ENCODE measurements around the gene NUFIP1.
A peak's percentile ranks its signal among the peaks of the same experiment; 100 is the strongest.

The NUFIP1 gene

GRCh38 chr13:45003417-45003816 is 14.1 kb upstream of the NUFIP1 start:
- TF ChIP-seq CTCF (IDR thresholded peaks at IDR 0.05; ENCODE audit: insufficient read depth, low read length, poor library complexity, severe bottlenecking), result no peak
- Histone ChIP-seq H3K27me3 (replicated peaks; ENCODE audit: control insufficient read depth, insufficient read depth, low read length) (no peaks in the 10 kb centered on the region), H3K4me3 (replicated peaks; ENCODE audit: low read depth, low read length) (no peak overlapping the region), H3K36me3 (ENCODE audit: control insufficient read depth, insufficient read depth, low read length) (peaks cover 1% of the 10 kb centered on the region; the same call in 1 of the 2 replicates)
- no peak for DNase-seq (ENCODE audit: extremely low read depth, insufficient read length)

GRCh38 chr13:44989941-44990340 is 670 bp upstream of the NUFIP1 start:
- Histone ChIP-seq H3K4me3 (replicated peaks; ENCODE audit: low read depth, low read length) (peak overlapping the region; percentile 99), H3K36me3 (ENCODE audit: control insufficient read depth, insufficient read depth, low read length) (peaks cover 3% of the 10 kb centered on the region), H3K27me3 (replicated peaks; ENCODE audit: control insufficient read depth, insufficient read depth, low read length) (no peaks in the 10 kb centered on the region)
- TF ChIP-seq CTCF (IDR thresholded peaks at IDR 0.05; ENCODE audit: insufficient read depth, low read length, poor library complexity, severe bottlenecking), result no peak
- DNase-seq (ENCODE audit: extremely low read depth, insufficient read length), result no peak

- no peak overlapping the region for H3K4me3 ChIP-seq (replicated peaks; ENCODE audit: low read depth, low read length)
- TF ChIP-seq CTCF (IDR thresholded peaks at IDR 0.05; ENCODE audit: insufficient read depth, low read length, poor library complexity, severe bottlenecking), result peak; percentile 9
These were observed 10.9 kb downstream of the NUFIP1 start for GRCh38 chr13:44978328-44978727.

GRCh38 chr13:44976949-44977583 is 12.2 kb downstream of the NUFIP1 start:
- DNase-seq (ENCODE audit: extremely low read depth, insufficient read length), result no peak
- H3K4me3 ChIP-seq (replicated peaks; ENCODE audit: low read depth, low read length), result no peak overlapping the region
- TF ChIP-seq CTCF (IDR thresholded peaks at IDR 0.05; ENCODE audit: insufficient read depth, low read length, poor library complexity, severe bottlenecking), result no peak
- H3K36me3 ChIP-seq (ENCODE audit: control insufficient read depth, insufficient read depth, low read length), result no peaks in the 10 kb centered on the region
- H3K27me3 ChIP-seq (replicated peaks; ENCODE audit: control insufficient read depth, insufficient read depth, low read length), result no peaks in the 10 kb centered on the region

More at GRCh38 chr13:44978328-44978727, 10.9 kb downstream of the NUFIP1 start:
- H3K36me3 ChIP-seq (ENCODE audit: control insufficient read depth, insufficient read depth, low read length), result no peaks in the 10 kb centered on the region
- DNase-seq (ENCODE audit: extremely low read depth, insufficient read length), result no peak
- no peaks in the 10 kb centered on the region for H3K27me3 ChIP-seq (replicated peaks; ENCODE audit: control insufficient read depth, insufficient read depth, low read length)

GRCh38 chr13:44976196-44976595 is 13.1 kb downstream of the NUFIP1 start:
- no peak for TF ChIP-seq CTCF (IDR thresholded peaks at IDR 0.05; ENCODE audit: insufficient read depth, low read length, poor library complexity, severe bottlenecking)
- no peak overlapping the region for H3K4me3 ChIP-seq (replicated peaks; ENCODE audit: low read depth, low read length)
- no peaks in the 10 kb centered on the region for H3K27me3 ChIP-seq (replicated peaks; ENCODE audit: control insufficient read depth, insufficient read depth, low read length)
- no peak for DNase-seq (ENCODE audit: extremely low read depth, insufficient read length)
- no peaks in the 10 kb centered on the region for H3K36me3 ChIP-seq (ENCODE audit: control insufficient read depth, insufficient read depth, low read length)

Data from GM06990 (cell line).